A673 (cell line): ENCODE data around the gene ENAH.

ENCODE experiments used
- EZH2 ChIP-seq: fragments of 200-600 bp; sonication (generic); IDR thresholded peaks from 2 replicates; pipeline ENCODE4 v1.6.1; 2017; ENCODE audit warnings: borderline replicate concordance, low read depth, mild to moderate bottlenecking, mixed read lengths, antibody characterized with exemption, low read length; ENCODE audit not compliant: poor library complexity, severe bottlenecking
- TF ChIP-seq, protein P1 (sequence below): fragments of 300-800, 200-600 bp; sonication (generic); conservative IDR thresholded peaks from 2 replicates; pipeline ENCODE4 v1.5.1; 2017; ENCODE audit warnings: low read depth, mild to moderate bottlenecking, antibody characterized with exemption, low read length, moderate library complexity, mixed read lengths

- TF ChIP-seq, protein P1, sequence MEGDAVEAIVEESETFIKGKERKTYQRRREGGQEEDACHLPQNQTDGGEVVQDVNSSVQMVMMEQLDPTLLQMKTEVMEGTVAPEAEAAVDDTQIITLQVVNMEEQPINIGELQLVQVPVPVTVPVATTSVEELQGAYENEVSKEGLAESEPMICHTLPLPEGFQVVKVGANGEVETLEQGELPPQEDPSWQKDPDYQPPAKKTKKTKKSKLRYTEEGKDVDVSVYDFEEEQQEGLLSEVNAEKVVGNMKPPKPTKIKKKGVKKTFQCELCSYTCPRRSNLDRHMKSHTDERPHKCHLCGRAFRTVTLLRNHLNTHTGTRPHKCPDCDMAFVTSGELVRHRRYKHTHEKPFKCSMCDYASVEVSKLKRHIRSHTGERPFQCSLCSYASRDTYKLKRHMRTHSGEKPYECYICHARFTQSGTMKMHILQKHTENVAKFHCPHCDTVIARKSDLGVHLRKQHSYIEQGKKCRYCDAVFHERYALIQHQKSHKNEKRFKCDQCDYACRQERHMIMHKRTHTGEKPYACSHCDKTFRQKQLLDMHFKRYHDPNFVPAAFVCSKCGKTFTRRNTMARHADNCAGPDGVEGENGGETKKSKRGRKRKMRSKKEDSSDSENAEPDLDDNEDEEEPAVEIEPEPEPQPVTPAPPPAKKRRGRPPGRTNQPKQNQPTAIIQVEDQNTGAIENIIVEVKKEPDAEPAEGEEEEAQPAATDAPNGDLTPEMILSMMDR = no peak
- no peak for TF ChIP-seq EZH2
Observed at GRCh38 chr1:225596736-225597135, 56.2 kb downstream of the ENAH start.
